ENCODE results near the gene ETS1.

DNA sequence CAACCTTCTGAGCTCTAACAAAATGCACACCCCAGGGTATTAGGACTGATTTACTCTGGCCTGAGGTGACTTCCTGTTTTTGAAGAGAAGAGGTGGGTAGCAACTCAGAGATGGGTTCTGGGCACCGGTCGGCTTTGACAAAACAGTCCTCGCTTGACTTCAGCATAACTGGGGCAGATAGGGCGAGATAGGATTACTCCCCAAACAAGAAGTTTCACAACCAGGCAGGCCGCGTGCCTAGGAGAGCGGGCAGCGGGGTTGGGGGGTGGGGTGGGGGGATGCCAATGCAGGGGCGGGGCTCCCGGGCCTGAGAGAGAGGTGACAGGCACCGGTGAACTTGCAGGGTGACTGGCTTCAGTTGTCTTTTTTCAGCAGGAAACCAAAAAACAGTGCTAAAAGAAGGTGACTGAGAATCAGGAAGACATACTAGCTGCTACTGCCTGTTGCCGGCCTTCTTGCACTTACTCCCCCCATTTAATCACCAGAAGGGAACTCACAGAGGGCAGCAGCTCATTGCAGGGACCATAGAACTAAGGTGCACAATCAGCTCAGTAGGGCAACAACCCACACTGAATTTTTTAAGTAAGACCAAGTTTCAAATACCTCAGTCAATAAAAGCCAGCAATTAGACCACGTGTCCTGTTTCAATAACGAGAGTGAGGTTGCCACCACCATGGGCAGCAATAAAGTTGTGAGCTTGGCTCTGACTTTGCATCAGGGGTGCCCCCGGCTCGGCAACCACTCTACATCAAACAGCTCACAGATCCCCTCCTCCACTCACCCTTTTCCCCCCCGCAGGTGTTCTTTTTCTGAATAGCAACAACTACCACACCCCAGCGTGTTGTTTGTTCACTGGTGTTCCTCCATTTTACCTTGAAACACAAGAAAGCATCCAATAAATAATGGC, 37.2 kb upstream of the ETS1 start:
- TF ChIP-seq POLR2AphosphoS5 (IDR thresholded peaks at IDR 0.05) = peak; percentile 35
- TF ChIP-seq, protein P1, sequence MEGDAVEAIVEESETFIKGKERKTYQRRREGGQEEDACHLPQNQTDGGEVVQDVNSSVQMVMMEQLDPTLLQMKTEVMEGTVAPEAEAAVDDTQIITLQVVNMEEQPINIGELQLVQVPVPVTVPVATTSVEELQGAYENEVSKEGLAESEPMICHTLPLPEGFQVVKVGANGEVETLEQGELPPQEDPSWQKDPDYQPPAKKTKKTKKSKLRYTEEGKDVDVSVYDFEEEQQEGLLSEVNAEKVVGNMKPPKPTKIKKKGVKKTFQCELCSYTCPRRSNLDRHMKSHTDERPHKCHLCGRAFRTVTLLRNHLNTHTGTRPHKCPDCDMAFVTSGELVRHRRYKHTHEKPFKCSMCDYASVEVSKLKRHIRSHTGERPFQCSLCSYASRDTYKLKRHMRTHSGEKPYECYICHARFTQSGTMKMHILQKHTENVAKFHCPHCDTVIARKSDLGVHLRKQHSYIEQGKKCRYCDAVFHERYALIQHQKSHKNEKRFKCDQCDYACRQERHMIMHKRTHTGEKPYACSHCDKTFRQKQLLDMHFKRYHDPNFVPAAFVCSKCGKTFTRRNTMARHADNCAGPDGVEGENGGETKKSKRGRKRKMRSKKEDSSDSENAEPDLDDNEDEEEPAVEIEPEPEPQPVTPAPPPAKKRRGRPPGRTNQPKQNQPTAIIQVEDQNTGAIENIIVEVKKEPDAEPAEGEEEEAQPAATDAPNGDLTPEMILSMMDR (IDR thresholded peaks at IDR 0.05) = no peak

Data from prostate gland (tissue), 2 donors.